CD4-positive, CD25-positive, alpha-beta regulatory T cell (primary cell): ENCODE measurements around the gene KPNA5. TPM values are rescaled to one million over a fixed set of nuclear protein-coding genes. Genes with fewer than 3 reads are reported as not detected.
"Not testable (repeated sequence)": the region's sequence is repeated elsewhere in the genome, so short reads cannot be mapped to it uniquely, and the experiment has no call there.

ENCODE experiments used
- ATAC-seq, 2 donors: fragments of 150-1000 bp; cut with Tn5 transposase; one replicate each; pipeline ENCODE4 v1.10.0; 2021; ENCODE audit warnings: low read depth in 2 of 2, moderate number of reproducible peaks in 2 of 2, moderate library complexity in 1 of 2
- DNase-seq, 3 donors: peaks; one replicate each; pipeline versions ENCODE4 v3.0.0 to v3.0.0-alpha.2; 2012 to 2022; ENCODE audit warnings: mixed read lengths in 1 of 3
- H3K27ac ChIP-seq: one replicate; pipeline ENCODE4 v1.7.0; 2013; ENCODE audit warnings: mild to moderate bottlenecking, low read length; ENCODE audit not compliant: insufficient read depth, poor library complexity, severe bottlenecking
- H3K27me3 ChIP-seq: one replicate; pipeline ENCODE4 v1.7.0; 2013; ENCODE audit warnings: low read length; ENCODE audit not compliant: control insufficient read depth, insufficient read depth
- H3K36me3 ChIP-seq: one replicate; pipeline ENCODE4 v1.7.0; 2013; ENCODE audit warnings: mild to moderate bottlenecking, low read length, moderate library complexity; ENCODE audit not compliant: control insufficient read depth, insufficient read depth
- H3K4me1 ChIP-seq: 2 replicates; pipeline ENCODE4 v1.7.0; 2013; ENCODE audit warnings: mild to moderate bottlenecking, low read length; ENCODE audit not compliant: insufficient read depth, control insufficient read depth, poor library complexity, severe bottlenecking
- H3K4me3 ChIP-seq: one replicate; pipeline ENCODE4 v1.7.0; 2013; ENCODE audit warnings: low read depth, mild to moderate bottlenecking, low read length, moderate library complexity
- H3K9me3 ChIP-seq, 2 experiments: 1 replicate in 1 of 2; 2 replicates in 1 of 2; pipeline ENCODE4 v1.7.0; 2013; ENCODE audit warnings: low read length in 2 of 2, mild to moderate bottlenecking in 1 of 2, moderate library complexity in 1 of 2; ENCODE audit not compliant: control insufficient read depth in 2 of 2
- H3K27ac Mint-ChIP-seq, 3 donors: one replicate each; pipeline ENCODE4 v1.8.0; 2020 to 2022; ENCODE audit warnings: mild to moderate bottlenecking in 3 of 3, mixed read lengths in 3 of 3, moderate library complexity in 2 of 3
- H3K27me3 Mint-ChIP-seq: one replicate; pipeline ENCODE4 v1.8.0; 2022; ENCODE audit warnings: mild to moderate bottlenecking, mixed read lengths
- H3K36me3 Mint-ChIP-seq: one replicate; pipeline ENCODE4 v1.8.0; 2020; ENCODE audit warnings: mixed read lengths
- H3K4me1 Mint-ChIP-seq, 4 donors: one replicate each; pipeline ENCODE4 v1.8.0; 2020 to 2022; ENCODE audit warnings: mixed read lengths in 4 of 4, mild to moderate bottlenecking in 1 of 4
- H3K4me3 Mint-ChIP-seq, 4 donors: one replicate each; pipeline ENCODE4 v1.8.0; 2020 to 2022; ENCODE audit warnings: mild to moderate bottlenecking in 4 of 4, mixed read lengths in 4 of 4, moderate library complexity in 3 of 4
- H3K9me3 Mint-ChIP-seq, 7 donors: one replicate each; pipeline ENCODE4 v1.8.0; 2020 to 2022; ENCODE audit warnings: mixed read lengths in 7 of 7, mild to moderate bottlenecking in 3 of 7, moderate library complexity in 2 of 7
- polyA plus RNA-seq, 4 donors: library from polyadenylated mRNA; unstranded; fragments of 300-500 nt; fragmentation: Illumina TruSeq; gene quantifications; one replicate each; pipeline ENCODE4 v1.2.3, GENCODE V29; 2021
- total RNA-seq: library from RNA; stranded (reverse); gene quantifications from one replicate; pipeline ENCODE4 v1.2.3, GENCODE V29; 2022

The KPNA5 gene
- total and polyA plus RNA-seq, 5 donors from 2014 or later = 11.6 to 28.4 (median 12.1) TPM

GRCh38 chr6:116682334-116682712 is 1.3 kb downstream of the KPNA5 start:
- Histone ChIP-seq H3K27me3 (no peaks in the 10 kb centered on the region), H3K4me1 (peaks cover 29% of the 10 kb centered on the region), H3K9me3 (no peaks in the 10 kb centered on the region), H3K4me3 (peak overlapping the region; percentile 87), H3K27ac (peak overlapping the region; percentile 90), H3K36me3 (peaks cover 10% of the 10 kb centered on the region)
- H3K4me3 Mint-ChIP-seq = peak overlapping the region; percentile 97 to 100 (median 98)
- H3K9me3 Mint-ChIP-seq = peaks cover 0 to 6% (median 0%) of the 10 kb centered on the region in 7 donors
- peak; percentile 19 to 76 (median 42) for DNase-seq
- no peaks in the 10 kb centered on the region for H3K27me3 Mint-ChIP-seq
- peak; percentile 11 to 21 for ATAC-seq
- H3K4me1 Mint-ChIP-seq = peaks cover 40 to 66% (median 49%) of the 10 kb centered on the region in 4 donors
- H3K27ac Mint-ChIP-seq = peak overlapping the region; percentile 81 to 99 (median 94)
- H3K36me3 Mint-ChIP-seq = peaks cover 21% of the 10 kb centered on the region

GRCh38 chr6:116685437-116685993 is 4.5 kb downstream of the KPNA5 start:
- no peak overlapping the region for H3K27ac ChIP-seq
- DNase-seq (no peak), ATAC-seq (no peak)
- H3K4me1 Mint-ChIP-seq = peaks cover 49 to 73% (median 62%) of the 10 kb centered on the region in 4 donors
- peaks cover 35% of the 10 kb centered on the region for H3K4me1 ChIP-seq
- H3K27ac Mint-ChIP-seq = peak overlapping the region in 2 of 3 donors; percentile 54 to 73
- peaks cover 27% of the 10 kb centered on the region for H3K36me3 Mint-ChIP-seq
- H3K9me3 Mint-ChIP-seq = peaks cover 0 to 6% (median 0%) of the 10 kb centered on the region in 7 donors
- no peaks in the 10 kb centered on the region for H3K27me3 ChIP-seq
- no peaks in the 10 kb centered on the region for H3K27me3 Mint-ChIP-seq
- H3K4me3 ChIP-seq = no peak overlapping the region
- peak overlapping the region in 3 of 4 donors; percentile 9 to 55 (median 47) for H3K4me3 Mint-ChIP-seq
- H3K9me3 ChIP-seq = no peaks in the 10 kb centered on the region
- peaks cover 19% of the 10 kb centered on the region for H3K36me3 ChIP-seq

- not testable (repeated sequence) for H3K27me3 Mint-ChIP-seq, H3K9me3 Mint-ChIP-seq, ATAC-seq, H3K9me3 ChIP-seq, H3K27ac ChIP-seq, H3K4me3 ChIP-seq, H3K27me3 ChIP-seq, DNase-seq
- H3K36me3 Mint-ChIP-seq = peaks cover 30% of the 10 kb centered on the region
- H3K4me3 Mint-ChIP-seq = peak overlapping the region in 3 of 4 donors; percentile 47 to 78 (median 49)
- H3K4me1 Mint-ChIP-seq = peaks cover 49 to 72% (median 53%) of the 10 kb centered on the region in 4 donors
- H3K27ac Mint-ChIP-seq = peak overlapping the region; percentile 1 to 39 (median 3)
- H3K36me3 ChIP-seq = peaks cover 19% of the 10 kb centered on the region
- peaks cover 31% of the 10 kb centered on the region for H3K4me1 ChIP-seq
Measured at GRCh38 chr6:116686475-116687101, 5.6 kb downstream of the KPNA5 start.

DNA sequence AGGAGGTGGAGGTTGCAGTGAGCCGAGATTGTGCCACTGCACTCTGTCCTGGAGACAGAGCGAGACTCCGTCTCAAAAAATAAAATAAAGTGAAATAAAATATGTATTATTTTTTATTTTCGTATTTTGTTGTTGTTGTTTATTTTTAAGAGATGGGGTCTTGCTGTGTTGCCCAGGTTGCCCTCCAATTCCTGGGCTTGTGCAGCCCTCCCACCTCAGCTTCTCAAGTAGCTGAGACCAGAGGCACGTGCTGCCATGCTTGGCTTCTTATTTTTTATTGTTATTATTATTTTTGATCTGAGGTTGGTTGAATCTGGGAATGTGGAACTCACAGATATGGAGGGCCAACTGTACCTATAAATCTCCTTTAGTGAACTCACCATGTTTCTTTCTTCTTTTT is 10.1 kb downstream of the KPNA5 start:
- DNase-seq = no peak
- Histone ChIP-seq H3K27ac (no peak overlapping the region), H3K27me3 (no peaks in the 10 kb centered on the region), H3K4me3 (no peak overlapping the region), H3K9me3 (no peaks in the 10 kb centered on the region), H3K4me1 (peaks cover 28% of the 10 kb centered on the region), H3K36me3 (peaks cover 19% of the 10 kb centered on the region)
- H3K4me3 Mint-ChIP-seq = no peak overlapping the region
- no peak overlapping the region for H3K27ac Mint-ChIP-seq
- H3K4me1 Mint-ChIP-seq = peaks cover 39 to 59% (median 45%) of the 10 kb centered on the region in 4 donors
- H3K36me3 Mint-ChIP-seq = peaks cover 21% of the 10 kb centered on the region
- ATAC-seq = no peak
- no peaks in the 10 kb centered on the region for H3K9me3 Mint-ChIP-seq
- no peaks in the 10 kb centered on the region for H3K27me3 Mint-ChIP-seq

DNA sequence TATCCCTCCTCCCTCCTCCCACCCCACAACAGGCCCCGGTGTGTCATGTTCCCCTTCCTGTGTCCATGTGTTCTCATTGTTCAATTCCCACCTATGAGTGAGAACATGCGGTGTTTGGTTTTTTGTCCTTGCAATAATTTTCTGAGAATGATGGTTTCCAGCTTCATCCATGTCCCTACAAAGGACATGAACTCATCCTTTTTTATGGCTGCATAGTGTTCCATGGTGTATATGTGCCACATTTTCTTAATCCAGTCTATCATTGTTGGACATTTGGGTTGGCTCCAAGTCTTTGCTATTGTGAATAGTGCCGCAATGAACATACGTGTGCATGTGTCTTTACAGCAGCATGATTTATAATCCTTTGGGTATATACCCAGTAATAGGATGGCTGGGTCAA is 11.9 kb downstream of the KPNA5 start:
- not testable (repeated sequence) for H3K9me3 Mint-ChIP-seq, H3K27me3 Mint-ChIP-seq, H3K9me3 ChIP-seq, H3K4me3 Mint-ChIP-seq, H3K27ac ChIP-seq, H3K27me3 ChIP-seq, H3K4me3 ChIP-seq, ATAC-seq, H3K27ac Mint-ChIP-seq, DNase-seq
- Histone ChIP-seq H3K36me3 (peaks cover 29% of the 10 kb centered on the region), H3K4me1 (peaks cover 20% of the 10 kb centered on the region)
- Mint-ChIP-seq H3K4me1 (peaks cover 38 to 54% (median 41%) of the 10 kb centered on the region in 4 donors), H3K36me3 (peaks cover 32% of the 10 kb centered on the region)

- not testable (repeated sequence) for H3K4me3 ChIP-seq, ATAC-seq, H3K4me3 Mint-ChIP-seq, H3K27ac Mint-ChIP-seq, H3K27me3 ChIP-seq, H3K27me3 Mint-ChIP-seq, H3K9me3 Mint-ChIP-seq, H3K9me3 ChIP-seq, DNase-seq, H3K27ac ChIP-seq
- peaks cover 29% of the 10 kb centered on the region for H3K36me3 ChIP-seq
- H3K4me1 Mint-ChIP-seq = peaks cover 34 to 53% (median 40%) of the 10 kb centered on the region in 4 donors
- peaks cover 17% of the 10 kb centered on the region for H3K4me1 ChIP-seq
- peaks cover 36% of the 10 kb centered on the region for H3K36me3 Mint-ChIP-seq
Measured at GRCh38 chr6:116693275-116693674, 12.3 kb downstream of the KPNA5 start.

- no peaks in the 10 kb centered on the region for H3K27me3 Mint-ChIP-seq
- peaks cover 37% of the 10 kb centered on the region for H3K36me3 ChIP-seq
Measured at GRCh38 chr6:116695401-116695800, 14.4 kb downstream of the KPNA5 start.

More at GRCh38 chr6:116695401-116695800, 14.4 kb downstream of the KPNA5 start:
- no peak overlapping the region for H3K27ac Mint-ChIP-seq
- H3K36me3 Mint-ChIP-seq = peaks cover 38% of the 10 kb centered on the region
- peak overlapping the region; percentile 41 for H3K27ac ChIP-seq
- peaks cover 11% of the 10 kb centered on the region for H3K4me1 ChIP-seq
- H3K9me3 Mint-ChIP-seq = peaks cover 0 to 1% (median 0%) of the 10 kb centered on the region in 7 donors
- no peaks in the 10 kb centered on the region for H3K27me3 ChIP-seq
- H3K9me3 ChIP-seq = no peaks in the 10 kb centered on the region
- H3K4me3 Mint-ChIP-seq = no peak overlapping the region
- peak; percentile 72 to 77 for ATAC-seq
- H3K4me3 ChIP-seq = peak overlapping the region; percentile 53
- peaks cover 24 to 49% (median 35%) of the 10 kb centered on the region in 4 donors for H3K4me1 Mint-ChIP-seq
- peak in 2 of 3 donors; percentile 26 to 50 for DNase-seq
